Iris pigment epithelial cell (primary cell): Measurements from ENCODE around the gene MYO5A.

Experiments
- DNase-seq: peaks from one replicate; pipeline ENCODE4 v3.0.0-alpha.2; 2011; ENCODE audit warnings: low read depth

Gene MYO5A

GRCh38 chr15:52362497-52362896, 166.2 kb downstream of the MYO5A start:
- peak; percentile 76 for DNase-seq

- no peak for DNase-seq
These were observed 166.6 kb downstream of the MYO5A start for GRCh38 chr15:52361975-52362494.

- DNase-seq, result no peak
These were observed 167.2 kb downstream of the MYO5A start for GRCh38 chr15:52361494-52361893.

GRCh38 chr15:52360229-52361203, 168.2 kb downstream of the MYO5A start:
- DNase-seq, result no peak

- no peak for DNase-seq
These were observed 169.0 kb downstream of the MYO5A start for GRCh38 chr15:52359722-52360121.

GRCh38 chr15:52357949-52358348, 170.7 kb downstream of the MYO5A start:
- DNase-seq, result no peak

GRCh38 chr15:52352086-52352485, 176.6 kb downstream of the MYO5A start:
- no peak for DNase-seq

- DNase-seq, result no peak
These were observed 177.3 kb downstream of the MYO5A start for GRCh38 chr15:52351206-52351908.

GRCh38 chr15:52350423-52350822, 178.3 kb downstream of the MYO5A start:
- no peak for DNase-seq

- peak; percentile 66 for DNase-seq
These were observed 179.5 kb downstream of the MYO5A start for GRCh38 chr15:52349052-52349700.

GRCh38 chr15:52348056-52348745, 180.5 kb downstream of the MYO5A start:
- peak; percentile 57 for DNase-seq

GRCh38 chr15:52344592-52344991, 184.1 kb downstream of the MYO5A start:
- no peak for DNase-seq

GRCh38 chr15:52343831-52344230, 184.8 kb downstream of the MYO5A start:
- peak; percentile 77 for DNase-seq

GRCh38 chr15:52340093-52340492, 188.6 kb downstream of the MYO5A start:
- DNase-seq, result no peak

GRCh38 chr15:52338891-52339290, 189.8 kb downstream of the MYO5A start:
- no peak for DNase-seq

GRCh38 chr15:52338058-52338457, 190.6 kb downstream of the MYO5A start:
- DNase-seq, result no peak

GRCh38 chr15:52337198-52337853, 191.4 kb downstream of the MYO5A start:
- DNase-seq, result peak; percentile 86

GRCh38 chr15:52336529-52336928, 192.2 kb downstream of the MYO5A start:
- DNase-seq, result no peak

- peak; percentile 58 for DNase-seq
These were observed 194.1 kb downstream of the MYO5A start for GRCh38 chr15:52334491-52335160.

- peak; percentile 63 for DNase-seq
These were observed 197.0 kb downstream of the MYO5A start for GRCh38 chr15:52331490-52332240.
